Measurements from ENCODE around the gene MSRB3. TPM values are rescaled to one million over a fixed set of nuclear protein-coding genes. Genes with fewer than 3 reads are reported as not detected.
"Not testable (repeated sequence)": the region's sequence is repeated elsewhere in the genome, so short reads cannot be mapped to it uniquely, and the experiment has no call there.

MSRB3 gene
- total and polyA plus RNA-seq, 8 donors, result 21.7 to 50.5 (median 28.1) TPM

DNA sequence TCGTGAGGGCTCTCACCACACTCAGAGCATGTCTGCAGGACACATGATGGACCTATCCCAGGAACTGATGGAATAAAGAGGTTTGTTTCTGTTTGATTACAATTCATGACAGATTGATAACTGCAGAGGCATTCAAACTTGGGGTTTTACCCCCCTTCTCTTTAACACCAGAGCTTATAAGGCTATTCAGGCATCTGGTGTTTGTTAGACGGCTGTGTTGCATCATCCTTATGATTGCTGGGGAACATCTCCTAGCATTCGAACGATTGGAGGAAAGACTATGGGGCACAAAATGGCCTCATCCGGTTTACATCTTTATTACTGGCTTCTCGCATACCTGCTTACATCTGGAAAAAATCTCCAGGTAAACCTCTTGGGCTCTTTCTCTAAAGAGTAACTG lies 191.8 kb downstream of the MSRB3 start:
- DNase-seq (no peak), ATAC-seq (no peak)
- H3K4me3 ChIP-seq, result no peak overlapping the region
- no peak overlapping the region for H3K27ac ChIP-seq
- peaks cover 0 to 6% of the 10 kb centered on the region in 2 donors for H3K36me3 ChIP-seq
- TF ChIP-seq, protein P1, sequence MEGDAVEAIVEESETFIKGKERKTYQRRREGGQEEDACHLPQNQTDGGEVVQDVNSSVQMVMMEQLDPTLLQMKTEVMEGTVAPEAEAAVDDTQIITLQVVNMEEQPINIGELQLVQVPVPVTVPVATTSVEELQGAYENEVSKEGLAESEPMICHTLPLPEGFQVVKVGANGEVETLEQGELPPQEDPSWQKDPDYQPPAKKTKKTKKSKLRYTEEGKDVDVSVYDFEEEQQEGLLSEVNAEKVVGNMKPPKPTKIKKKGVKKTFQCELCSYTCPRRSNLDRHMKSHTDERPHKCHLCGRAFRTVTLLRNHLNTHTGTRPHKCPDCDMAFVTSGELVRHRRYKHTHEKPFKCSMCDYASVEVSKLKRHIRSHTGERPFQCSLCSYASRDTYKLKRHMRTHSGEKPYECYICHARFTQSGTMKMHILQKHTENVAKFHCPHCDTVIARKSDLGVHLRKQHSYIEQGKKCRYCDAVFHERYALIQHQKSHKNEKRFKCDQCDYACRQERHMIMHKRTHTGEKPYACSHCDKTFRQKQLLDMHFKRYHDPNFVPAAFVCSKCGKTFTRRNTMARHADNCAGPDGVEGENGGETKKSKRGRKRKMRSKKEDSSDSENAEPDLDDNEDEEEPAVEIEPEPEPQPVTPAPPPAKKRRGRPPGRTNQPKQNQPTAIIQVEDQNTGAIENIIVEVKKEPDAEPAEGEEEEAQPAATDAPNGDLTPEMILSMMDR (IDR thresholded peaks at IDR 0.05), result no peak
- no peaks in the 10 kb centered on the region for H3K9me3 ChIP-seq
- intact Hi-C loops (cut with DNase I), result no loop called here
- no peaks in the 10 kb centered on the region for H3K4me1 ChIP-seq
- no peaks in the 10 kb centered on the region for H3K27me3 ChIP-seq

- Histone ChIP-seq H3K36me3 (no peaks in the 10 kb centered on the region), H3K4me3 (no peak overlapping the region), H3K27ac (no peak overlapping the region), H3K9me3 (no peaks in the 10 kb centered on the region), H3K27me3 (no peaks in the 10 kb centered on the region), H3K4me1 (no peaks in the 10 kb centered on the region)
- intact Hi-C loops (cut with DNase I), result no loop called here
- DNase-seq, result no peak
- TF ChIP-seq, protein P1 (IDR thresholded peaks at IDR 0.05), result no peak
- ATAC-seq, result no peak
Observed at GRCh38 chr12:65472079-65472478, 193.6 kb downstream of the MSRB3 start.

- DNase-seq (no peak), ATAC-seq (no peak)
- Histone ChIP-seq H3K27ac (no peak overlapping the region), H3K36me3 (no peaks in the 10 kb centered on the region), H3K27me3 (no peaks in the 10 kb centered on the region), H3K4me1 (no peaks in the 10 kb centered on the region), H3K9me3 (no peaks in the 10 kb centered on the region), H3K4me3 (no peak overlapping the region)
- TF ChIP-seq, protein P1 (IDR thresholded peaks at IDR 0.05), result no peak
- intact Hi-C loops (cut with DNase I), result no loop called here
Observed at GRCh38 chr12:65474831-65475230, 196.3 kb downstream of the MSRB3 start.

DNA sequence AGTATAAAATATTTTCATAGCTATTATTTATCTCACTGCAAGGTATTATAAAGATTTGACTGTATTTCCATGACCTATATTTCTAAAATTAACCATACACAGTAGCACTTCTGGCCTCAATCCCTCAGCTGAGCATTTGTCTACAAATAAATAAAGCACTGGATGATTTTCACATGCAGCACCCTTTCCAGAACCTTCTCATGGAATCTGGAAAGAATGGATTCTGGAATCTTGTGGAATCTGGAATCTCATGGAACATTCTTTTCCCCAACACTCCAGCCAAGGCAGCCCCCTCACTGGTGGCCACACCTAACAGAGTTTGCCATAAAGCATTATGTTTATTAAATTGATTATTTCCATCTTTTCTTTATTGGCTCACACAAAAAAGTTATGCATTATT lies 199.2 kb downstream of the MSRB3 start:
- ATAC-seq (no peak), DNase-seq (no peak)
- Histone ChIP-seq H3K27ac (no peak overlapping the region), H3K27me3 (no peaks in the 10 kb centered on the region), H3K36me3 (no peaks in the 10 kb centered on the region), H3K4me1 (no peaks in the 10 kb centered on the region), H3K9me3 (no peaks in the 10 kb centered on the region), H3K4me3 (no peak overlapping the region)
- TF ChIP-seq, protein P1 (IDR thresholded peaks at IDR 0.05), result no peak
- intact Hi-C loops (cut with DNase I), result no loop called here

- DNase-seq; H3K27me3 ChIP-seq; H3K27ac ChIP-seq; intact Hi-C loops (cut with DNase I); H3K36me3 ChIP-seq; H3K4me3 ChIP-seq; H3K4me1 ChIP-seq; ATAC-seq: not testable (repeated sequence)
- H3K9me3 ChIP-seq, result peaks cover 0 to 23% of the 10 kb centered on the region in 2 donors
Observed at GRCh38 chr12:65483891-65484516, 205.5 kb downstream of the MSRB3 start.

- no peaks in the 10 kb centered on the region for H3K36me3 ChIP-seq
- H3K27me3 ChIP-seq, result no peaks in the 10 kb centered on the region
- H3K4me3 ChIP-seq, result no peak overlapping the region
- H3K9me3 ChIP-seq, result peaks cover 0 to 18% of the 10 kb centered on the region in 2 donors
- intact Hi-C loops (cut with DNase I), result no loop called here
- DNase-seq (no peak), ATAC-seq (no peak)
- no peak overlapping the region for H3K27ac ChIP-seq
- TF ChIP-seq, protein P1 (IDR thresholded peaks at IDR 0.05), result no peak
- peaks cover 0 to 3% of the 10 kb centered on the region in 2 donors for H3K4me1 ChIP-seq
Observed at GRCh38 chr12:65488197-65488596, 209.7 kb downstream of the MSRB3 start.
